Bronchial epithelial cell (primary cell): Measurements from ENCODE around the gene PSMB2. TPM values are rescaled to one million over a fixed set of nuclear protein-coding genes. Genes with fewer than 3 reads are reported as not detected.

Source experiments
- DNase-seq: peaks from one replicate; pipeline ENCODE4 v3.0.0-alpha.2; 2010; ENCODE audit warnings: low read depth
- FAIRE-seq: peaks from 2 replicates; lab custom pipeline; 2011; peaks lifted over from hg19 to GRCh38; lab: Jason Lieb, UNC
- H3K27me3 ChIP-seq: 2 replicates; pipeline ENCODE4 v1.5.1; 2011; ENCODE audit warnings: low read length; ENCODE audit not compliant: control insufficient read depth, insufficient read depth
- H3K36me3 ChIP-seq: 2 replicates; pipeline ENCODE4 v1.5.1; 2011; ENCODE audit warnings: low read length; ENCODE audit not compliant: control insufficient read depth, insufficient read depth
- H3K4me3 ChIP-seq: 2 replicates; pipeline ENCODE4 v1.5.1; 2011; ENCODE audit warnings: mild to moderate bottlenecking, low read depth, low read length, control low read depth
- CTCF ChIP-seq: IDR thresholded peaks from 2 replicates; pipeline ENCODE4 v1.5.1; 2011; ENCODE audit warnings: mild to moderate bottlenecking, moderate library complexity, low read length, control low read depth, inconsistent platforms; ENCODE audit not compliant: insufficient read depth, severe bottlenecking
- total RNA-seq: library from RNA; depleted of rRNA; stranded (reverse); fragments of >200 nt; gene quantifications from 2 replicates; pipeline ENCODE4 v1.2.1, GENCODE V29; 2014

Gene PSMB2
- total RNA-seq, 1 donor from 2014 or later = 12.4 TPM

GRCh38 chr1:35555601-35556477, 85.5 kb downstream of the PSMB2 start:
- peak; percentile 98 for FAIRE-seq
- DNase-seq = peak; percentile 99
- H3K27me3 ChIP-seq = no peaks in the 10 kb centered on the region
- no peak for TF ChIP-seq CTCF
- no peaks in the 10 kb centered on the region for H3K36me3 ChIP-seq
- H3K4me3 ChIP-seq = peak overlapping the region; percentile 73

GRCh38 chr1:35555212-35555584, 86.1 kb downstream of the PSMB2 start:
- no peak for TF ChIP-seq CTCF
- peak overlapping the region; percentile 0 for H3K4me3 ChIP-seq
- FAIRE-seq (no peak), DNase-seq (no peak)
- no peaks in the 10 kb centered on the region for H3K27me3 ChIP-seq
- H3K36me3 ChIP-seq = no peaks in the 10 kb centered on the region

GRCh38 chr1:35554266-35555211, 86.8 kb downstream of the PSMB2 start:
- Histone ChIP-seq H3K36me3 (no peaks in the 10 kb centered on the region), H3K27me3 (no peaks in the 10 kb centered on the region), H3K4me3 (no peak overlapping the region)
- TF ChIP-seq CTCF = no peak
- peak; percentile 45 for DNase-seq
- no peak for FAIRE-seq

- TF ChIP-seq CTCF = no peak
- DNase-seq (no peak), FAIRE-seq (no peak)
- Histone ChIP-seq H3K27me3 (no peaks in the 10 kb centered on the region), H3K4me3 (no peak overlapping the region), H3K36me3 (no peaks in the 10 kb centered on the region)
These were observed 87.5 kb downstream of the PSMB2 start for GRCh38 chr1:35553851-35554250.

Other genes with a start within 250 kb of the PSMB2 start
- 26.6 and 30.5 TPM in 2 replicates for gene KIAA0319L, start 84.1 kb downstream of the PSMB2 start, total RNA-seq
- gene NCDN, start 83.7 kb downstream of the PSMB2 start, total RNA-seq = 8.7 and 10.0 TPM in 2 replicates
- gene TFAP2E, start 68.2 kb downstream of the PSMB2 start, total RNA-seq = under 0.01 and 0.13 TPM in 2 replicates
- gene C1orf216, start 77.4 kb upstream of the PSMB2 start, total RNA-seq = 4.1 and 6.3 TPM in 2 replicates
- gene CLSPN, start 128.5 kb upstream of the PSMB2 start, total RNA-seq = 0.26 and 0.38 TPM in 2 replicates
- gene AGO4, start 166.5 kb upstream of the PSMB2 start, total RNA-seq = 14.0 and 19.2 TPM in 2 replicates
- 3.9 and 5.2 TPM in 2 replicates for gene AGO1, start 241.7 kb upstream of the PSMB2 start, total RNA-seq